MCF 10A (cell line): ENCODE measurements around the gene DPYD. TPM values are rescaled to one million over a fixed set of nuclear protein-coding genes. Genes with fewer than 3 reads are reported as not detected.

Source experiments
- BruUV-seq: library from RNA; stranded (reverse); fragments of 400-500 nt; replicated peaks from 2 replicates; lab custom pipeline; 2021; lab: Mats Ljungman, UMichigan
- CTCF ChIA-PET: fragments of 300-600 bp; sonication (Branson Sonifier 250); formaldehyde crosslinking; extraction: SDS; loops from one replicate; lab custom pipeline; 2021; ENCODE audit warnings: antibody characterized with exemption, inconsistent platforms; lab: Yijun Ruan, JAX
- POLR2A ChIA-PET: fragments of 300-600, 350-650 bp; sonication (Branson Sonifier 250); formaldehyde crosslinking; extraction: SDS; loops from one replicate; lab custom pipeline; 2020; ENCODE audit warnings: antibody characterized with exemption, inconsistent platforms; lab: Yijun Ruan, JAX
- DNase-seq: peaks from one replicate; pipeline ENCODE4 v3.0.0-alpha.2; 2018; ENCODE audit not compliant: unreplicated experiment
- H3K27ac Mint-ChIP-seq: one replicate; pipeline ENCODE4 v1.8.0; 2022; ENCODE audit warnings: mild to moderate bottlenecking, low read depth, mixed read lengths; ENCODE audit not compliant: unreplicated experiment
- H3K27me3 Mint-ChIP-seq: one replicate; pipeline ENCODE4 v1.8.0; 2022; ENCODE audit warnings: mixed read lengths; ENCODE audit not compliant: insufficient read depth, unreplicated experiment
- H3K36me3 Mint-ChIP-seq: one replicate; pipeline ENCODE4 v1.8.0; 2022; ENCODE audit warnings: mild to moderate bottlenecking, moderate library complexity, mixed read lengths; ENCODE audit not compliant: insufficient read depth, unreplicated experiment
- H3K4me1 Mint-ChIP-seq: one replicate; pipeline ENCODE4 v1.8.0; 2022; ENCODE audit warnings: mixed read lengths; ENCODE audit not compliant: insufficient read depth, unreplicated experiment
- H3K4me3 Mint-ChIP-seq: one replicate; pipeline ENCODE4 v1.8.0; 2022; ENCODE audit warnings: mild to moderate bottlenecking, moderate library complexity, mixed read lengths; ENCODE audit not compliant: unreplicated experiment
- H3K9me3 Mint-ChIP-seq: one replicate; pipeline ENCODE4 v1.8.0; 2022; ENCODE audit warnings: mixed read lengths; ENCODE audit not compliant: unreplicated experiment
- CTCF ChIP-seq: fragments of 200-600 bp; IDR thresholded peaks from one replicate; pipeline ENCODE4 v1.8.0; 2022; ENCODE audit warnings: antibody characterized with exemption, mild to moderate bottlenecking; ENCODE audit not compliant: unreplicated experiment
- intact Hi-C: fragments of 100-400 bp; cut with micrococcal nuclease; formaldehyde crosslinking; loops from 2 replicates; pipeline ENCODE4 v1.14.1; 2022
- total RNA-seq: library from RNA; stranded (reverse); gene quantifications from 2 replicates; pipeline ENCODE4 v1.2.3, GENCODE V29; 2022

Gene DPYD
- total RNA-seq, 1 experiment from 2014 or later = 48.2 TPM

- ChIA-PET CTCF (interaction anchor here (0.5 to 0.7 kb wide), 2 partner anchors 25 to 74 kb away, joined by 3 to 4 read pairs; no protein-coding TSS in a partner anchor), POLR2A (interaction anchor here (0.7 to 1.3 kb wide), 2 partner anchors 12 to 15 kb away, joined by 3 to 6 read pairs; no protein-coding TSS in a partner anchor)
- peaks cover 10% of the 10 kb centered on the region for H3K4me1 Mint-ChIP-seq
- H3K27me3 Mint-ChIP-seq = no peaks in the 10 kb centered on the region
- BruUV-seq = no TSS peak
- peaks cover 15% of the 10 kb centered on the region for H3K36me3 Mint-ChIP-seq
- no peak overlapping the region for H3K4me3 Mint-ChIP-seq
- intact Hi-C loops = no loop called here
- DNase-seq = no peak
- H3K27ac Mint-ChIP-seq = no peak overlapping the region
- no peaks in the 10 kb centered on the region for H3K9me3 Mint-ChIP-seq
- TF ChIP-seq CTCF = no peak
Observed at GRCh38 chr1:97759078-97759477, 161.8 kb downstream of the DPYD start.

GRCh38 chr1:97758541-97759057 lies 162.2 kb downstream of the DPYD start:
- CTCF ChIA-PET = interaction anchor here (0.8 kb wide), 1 partner anchor 338 kb away, joined by 3 read pairs; no protein-coding TSS in a partner anchor
- H3K9me3 Mint-ChIP-seq = no peaks in the 10 kb centered on the region
- no TSS peak for BruUV-seq

GRCh38 chr1:97745912-97746311 lies 174.9 kb downstream of the DPYD start:
- peak; percentile 28 for DNase-seq
- Mint-ChIP-seq H3K36me3 (no peaks in the 10 kb centered on the region), H3K27me3 (no peaks in the 10 kb centered on the region), H3K9me3 (no peaks in the 10 kb centered on the region), H3K27ac (no peak overlapping the region), H3K4me3 (no peak overlapping the region), H3K4me1 (peaks cover 2% of the 10 kb centered on the region)
- ChIA-PET CTCF (interaction anchor here (0.6 to 0.8 kb wide), 3 partner anchors 78 to 553 kb away, joined by 3 to 4 read pairs (median 3); no protein-coding TSS in a partner anchor), POLR2A (interaction anchor here (1.1 kb wide), 1 partner anchor 11 kb away, joined by 3 read pairs; no protein-coding TSS in a partner anchor)
- no peak for TF ChIP-seq CTCF
- intact Hi-C loops = no loop called here
- no TSS peak for BruUV-seq

More at GRCh38 chr1:97758541-97759057, 162.2 kb downstream of the DPYD start:
- Mint-ChIP-seq H3K36me3 (peaks cover 15% of the 10 kb centered on the region), H3K27ac (no peak overlapping the region), H3K4me3 (no peak overlapping the region), H3K4me1 (peaks cover 10% of the 10 kb centered on the region), H3K27me3 (no peaks in the 10 kb centered on the region)
- POLR2A ChIA-PET = interaction anchor here (0.7 to 1.3 kb wide), 2 partner anchors 12 to 14 kb away, joined by 3 to 6 read pairs; no protein-coding TSS in a partner anchor
- no peak for TF ChIP-seq CTCF
- intact Hi-C loops = no loop called here
- DNase-seq = no peak

- ChIA-PET CTCF (no interaction called here), POLR2A (interaction anchor here (0.6 to 1.1 kb wide), 3 partner anchors 12 to 26 kb away, joined by 3 read pairs; no protein-coding TSS in a partner anchor)
- no peaks in the 10 kb centered on the region for H3K36me3 Mint-ChIP-seq
- peaks cover 6% of the 10 kb centered on the region for H3K4me1 Mint-ChIP-seq
- H3K9me3 Mint-ChIP-seq = no peaks in the 10 kb centered on the region
- DNase-seq = no peak
- TF ChIP-seq CTCF = no peak
- no peak overlapping the region for H3K27ac Mint-ChIP-seq
- BruUV-seq = no TSS peak
- no peak overlapping the region for H3K4me3 Mint-ChIP-seq
- intact Hi-C loops = no loop called here
- H3K27me3 Mint-ChIP-seq = no peaks in the 10 kb centered on the region
Observed at GRCh38 chr1:97744977-97745376, 175.9 kb downstream of the DPYD start.
